ENCODE results near the gene PCDHGB4.
"Not testable (repeated sequence)": the region's sequence is repeated elsewhere in the genome, so short reads cannot be mapped to it uniquely, and the experiment has no call there.

Gene PCDHGB4

DNA sequence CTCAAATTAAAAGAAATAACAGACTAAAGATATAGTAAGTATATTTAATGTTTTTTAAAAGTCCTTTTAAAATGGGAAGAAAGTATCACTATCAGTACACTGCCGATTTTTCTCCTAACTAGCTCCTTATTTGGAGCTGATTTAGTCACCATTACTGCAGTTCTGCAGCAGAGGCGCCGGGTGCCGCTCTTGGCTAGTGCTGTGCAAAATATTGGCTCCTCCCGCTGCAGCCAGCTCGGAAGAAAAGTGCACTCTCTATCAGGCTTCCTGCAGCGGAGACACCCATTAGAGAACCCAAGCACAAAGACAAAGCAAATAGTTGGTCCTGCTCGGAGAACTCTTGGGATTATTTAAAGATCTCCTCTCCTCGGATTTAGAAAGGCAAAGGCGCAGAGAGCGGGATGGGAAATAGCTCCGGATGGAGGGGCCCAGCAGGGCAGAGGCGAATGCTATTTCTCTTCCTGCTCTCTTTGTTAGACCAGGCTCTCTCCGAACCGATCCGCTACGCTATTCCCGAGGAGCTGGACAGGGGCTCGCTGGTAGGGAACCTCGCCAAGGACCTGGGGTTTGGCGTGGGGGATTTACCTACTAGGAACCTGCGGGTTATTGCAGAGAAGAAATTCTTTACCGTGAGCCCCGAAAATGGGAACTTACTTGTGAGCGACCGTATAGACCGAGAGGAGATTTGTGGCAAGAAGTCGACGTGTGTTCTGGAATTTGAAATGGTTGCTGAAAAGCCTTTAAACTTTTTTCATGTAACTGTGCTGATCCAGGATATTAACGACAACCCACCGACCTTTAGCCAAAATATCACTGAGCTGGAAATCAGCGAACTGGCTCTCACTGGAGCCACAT is 17.3 kb upstream of the PCDHGB4 start, which contains the start of gene PCDHGB3:
TSS of gene PCDHGB3 (plus strand) at position 249 of the 855 bp plus-strand sequence. CDS start at position 402, 153 bp downstream.
- DNase-seq = peak; percentile 67

- no peak for DNase-seq
These were observed 15.7 kb upstream of the PCDHGB4 start for GRCh38 chr5:141371572-141372475.

DNA sequence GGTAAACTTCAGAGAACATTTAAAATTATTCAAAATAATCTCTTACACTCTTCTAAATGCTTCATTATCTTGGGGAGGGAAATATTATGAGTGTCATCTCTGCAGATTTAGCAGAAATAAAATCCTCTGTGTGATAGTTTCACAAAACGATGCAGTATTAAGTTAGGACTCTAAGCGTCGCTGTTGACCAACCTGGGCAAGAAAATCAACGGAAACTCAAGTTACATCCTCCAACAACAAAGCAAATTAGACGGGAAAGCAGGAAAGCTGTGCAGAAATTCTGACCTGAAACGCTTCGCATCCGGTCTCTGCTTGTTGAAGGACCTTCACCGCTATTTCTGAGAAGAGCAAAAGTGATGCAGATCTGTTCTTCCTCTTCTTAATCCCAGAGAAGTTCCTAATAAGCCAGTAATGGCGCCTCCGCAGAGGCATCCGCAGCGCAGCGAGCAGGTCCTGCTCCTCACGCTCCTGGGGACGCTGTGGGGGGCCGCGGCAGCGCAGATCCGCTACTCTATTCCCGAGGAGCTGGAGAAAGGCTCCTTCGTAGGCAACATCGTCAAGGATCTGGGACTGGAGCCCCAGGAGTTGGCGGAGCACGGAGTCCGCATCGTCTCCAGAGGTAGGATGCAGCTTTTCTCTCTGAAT is 13.7 kb upstream of the PCDHGB4 start, which contains the start of gene PCDHGA6:
TSS of gene PCDHGA6 (plus strand) at position 219 of the 645 bp plus-strand sequence. CDS start at position 412, 193 bp downstream.
- DNase-seq = no peak

GRCh38 chr5:141374627-141375026 is 12.9 kb upstream of the PCDHGB4 start:
- DNase-seq = no peak

DNA sequence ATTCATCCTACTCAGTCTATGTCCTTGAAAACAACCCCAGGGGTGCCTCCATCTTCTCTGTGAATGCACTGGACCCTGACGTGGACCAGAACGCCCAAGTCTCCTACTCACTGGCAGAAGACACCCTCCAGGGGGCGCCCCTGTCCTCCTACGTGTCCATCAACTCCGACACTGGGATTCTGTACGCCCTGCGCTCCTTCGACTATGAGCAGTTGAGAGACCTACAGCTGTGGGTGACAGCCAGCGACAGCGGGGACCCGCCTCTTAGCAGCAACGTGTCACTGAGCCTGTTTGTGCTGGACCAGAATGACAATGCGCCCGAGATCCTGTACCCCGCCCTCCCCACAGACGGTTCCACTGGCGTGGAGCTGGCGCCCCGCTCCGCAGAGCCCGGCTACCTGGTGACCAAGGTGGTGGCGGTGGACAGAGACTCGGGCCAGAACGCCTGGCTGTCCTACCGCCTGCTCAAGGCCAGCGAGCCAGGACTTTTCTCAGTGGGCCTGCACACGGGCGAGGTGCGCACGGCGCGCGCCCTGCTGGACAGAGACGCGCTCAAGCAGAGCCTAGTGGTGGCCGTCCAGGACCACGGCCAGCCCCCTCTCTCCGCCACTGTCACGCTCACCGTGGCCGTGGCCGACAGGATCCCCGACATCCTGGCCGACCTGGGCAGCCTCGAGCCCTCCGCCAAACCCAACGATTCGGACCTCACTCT is 11.9 kb upstream of the PCDHGB4 start:
- DNase-seq = not testable (repeated sequence)

GRCh38 chr5:141382469-141383294 is 4.8 kb upstream of the PCDHGB4 start, which contains the start of gene PCDHGA7:
Gene PCDHGA7, plus strand, starts transcription at chr5:141382742. Its CDS starts 158 bp downstream, at chr5:141382900.
- peak; percentile 23 for DNase-seq

GRCh38 chr5:141383345-141383744 is 4.2 kb upstream of the PCDHGB4 start:
- DNase-seq = no peak

DNA sequence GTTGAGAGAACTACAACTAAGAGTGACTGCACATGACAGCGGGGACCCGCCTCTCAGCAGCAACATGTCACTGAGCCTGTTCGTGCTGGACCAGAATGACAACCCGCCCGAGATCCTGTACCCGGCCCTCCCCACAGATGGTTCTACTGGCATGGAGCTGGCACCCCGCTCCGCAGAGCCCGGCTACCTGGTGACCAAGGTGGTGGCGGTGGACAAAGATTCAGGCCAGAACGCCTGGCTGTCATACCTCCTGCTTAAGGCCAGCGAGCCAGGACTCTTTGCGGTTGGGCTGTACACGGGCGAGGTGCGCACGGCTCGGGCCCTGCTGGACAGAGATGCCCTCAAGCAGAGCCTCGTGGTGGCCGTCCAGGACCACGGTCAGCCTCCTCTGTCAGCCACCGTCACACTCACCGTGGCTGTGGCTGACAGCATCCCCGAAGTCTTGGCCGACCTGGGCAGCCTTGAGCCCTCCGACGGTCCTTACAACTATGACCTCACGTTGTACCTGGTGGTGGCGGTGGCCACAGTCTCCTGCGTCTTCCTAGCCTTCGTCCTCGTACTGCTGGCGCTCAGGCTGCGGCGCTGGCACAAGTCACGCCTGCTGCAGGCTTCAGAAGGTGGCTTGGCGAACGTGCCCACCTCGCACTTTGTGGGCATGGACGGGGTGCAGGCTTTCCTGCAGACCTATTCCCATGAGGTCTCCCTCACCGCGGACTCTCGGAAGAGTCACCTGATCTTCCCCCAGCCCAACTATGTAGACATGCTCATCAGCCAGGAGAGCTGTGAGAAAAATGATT is 2.8 kb upstream of the PCDHGB4 start:
- DNase-seq = no peak

DNA sequence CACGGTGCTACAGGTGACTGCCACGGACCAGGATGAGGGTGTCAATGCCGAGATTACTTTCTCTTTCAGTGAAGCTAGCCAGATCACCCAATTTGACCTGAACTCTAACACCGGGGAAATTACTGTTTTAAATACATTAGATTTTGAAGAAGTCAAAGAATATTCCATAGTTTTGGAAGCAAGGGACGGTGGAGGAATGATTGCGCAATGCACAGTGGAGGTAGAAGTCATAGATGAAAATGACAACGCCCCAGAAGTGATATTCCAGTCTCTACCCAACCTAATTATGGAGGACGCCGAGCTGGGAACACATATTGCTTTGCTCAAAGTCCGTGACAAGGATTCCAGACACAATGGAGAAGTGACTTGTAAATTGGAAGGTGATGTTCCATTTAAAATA is 1.2 kb downstream of the PCDHGB4 start:
- DNase-seq = no peak

GRCh38 chr5:141389153-141390042 is 1.9 kb downstream of the PCDHGB4 start:
- no peak for DNase-seq

- DNase-seq = peak; percentile 10
These were observed 5.1 kb downstream of the PCDHGB4 start, which contains the start of gene PCDHGA8 for GRCh38 chr5:141392429-141393198. Gene PCDHGA8, plus strand, starts transcription at chr5:141392633. Its CDS starts 181 bp downstream, at chr5:141392814.

DNA sequence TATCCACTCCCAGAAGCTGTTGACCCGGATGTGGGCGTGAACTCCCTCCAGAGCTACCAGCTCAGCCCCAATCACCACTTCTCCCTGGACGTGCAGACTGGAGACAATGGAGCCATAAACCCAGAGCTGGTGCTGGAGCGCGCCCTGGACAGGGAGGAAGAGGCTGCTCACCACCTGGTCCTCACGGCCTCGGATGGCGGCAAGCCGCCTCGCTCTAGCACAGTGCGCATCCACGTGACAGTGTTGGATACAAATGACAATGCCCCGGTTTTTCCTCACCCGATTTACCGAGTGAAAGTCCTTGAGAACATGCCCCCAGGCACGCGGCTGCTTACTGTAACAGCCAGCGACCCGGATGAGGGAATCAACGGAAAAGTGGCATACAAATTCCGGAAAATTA is 5.8 kb downstream of the PCDHGB4 start:
- no peak for DNase-seq

DNA sequence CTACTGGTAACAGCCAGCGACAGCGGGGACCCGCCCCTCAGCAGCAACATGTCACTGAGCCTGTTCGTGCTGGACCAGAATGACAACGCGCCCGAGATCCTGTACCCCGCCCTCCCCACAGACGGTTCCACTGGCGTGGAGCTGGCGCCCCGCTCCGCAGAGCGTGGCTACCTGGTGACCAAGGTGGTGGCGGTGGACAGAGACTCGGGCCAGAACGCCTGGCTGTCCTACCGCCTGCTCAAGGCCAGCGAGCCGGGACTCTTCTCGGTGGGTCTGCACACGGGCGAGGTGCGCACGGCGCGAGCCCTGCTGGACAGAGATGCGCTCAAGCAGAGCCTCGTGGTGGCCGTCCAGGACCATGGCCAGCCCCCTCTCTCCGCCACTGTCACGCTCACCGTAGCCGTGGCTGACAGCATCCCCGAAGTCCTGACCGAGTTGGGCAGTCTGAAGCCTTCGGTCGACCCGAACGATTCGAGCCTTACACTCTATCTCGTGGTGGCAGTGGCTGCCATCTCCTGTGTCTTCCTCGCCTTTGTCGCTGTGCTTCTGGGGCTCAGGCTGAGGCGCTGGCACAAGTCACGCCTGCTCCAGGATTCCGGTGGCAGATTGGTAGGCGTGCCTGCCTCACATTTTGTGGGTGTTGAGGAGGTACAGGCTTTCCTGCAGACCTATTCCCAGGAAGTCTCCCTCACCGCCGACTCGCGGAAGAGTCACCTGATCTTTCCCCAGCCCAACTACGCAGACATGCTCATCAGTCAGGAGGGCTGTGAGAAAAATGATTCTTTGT is 7.1 kb downstream of the PCDHGB4 start:
- not testable (repeated sequence) for DNase-seq

- peak; percentile 70 for DNase-seq
These were observed 10.5 kb downstream of the PCDHGB4 start, which contains the start of gene PCDHGB5 for GRCh38 chr5:141397756-141398551. Gene PCDHGB5, plus strand, starts transcription at chr5:141397947. Its CDS starts 181 bp downstream, at chr5:141398128.

GRCh38 chr5:141398608-141399007 is 11.1 kb downstream of the PCDHGB4 start:
- no peak for DNase-seq

DNA sequence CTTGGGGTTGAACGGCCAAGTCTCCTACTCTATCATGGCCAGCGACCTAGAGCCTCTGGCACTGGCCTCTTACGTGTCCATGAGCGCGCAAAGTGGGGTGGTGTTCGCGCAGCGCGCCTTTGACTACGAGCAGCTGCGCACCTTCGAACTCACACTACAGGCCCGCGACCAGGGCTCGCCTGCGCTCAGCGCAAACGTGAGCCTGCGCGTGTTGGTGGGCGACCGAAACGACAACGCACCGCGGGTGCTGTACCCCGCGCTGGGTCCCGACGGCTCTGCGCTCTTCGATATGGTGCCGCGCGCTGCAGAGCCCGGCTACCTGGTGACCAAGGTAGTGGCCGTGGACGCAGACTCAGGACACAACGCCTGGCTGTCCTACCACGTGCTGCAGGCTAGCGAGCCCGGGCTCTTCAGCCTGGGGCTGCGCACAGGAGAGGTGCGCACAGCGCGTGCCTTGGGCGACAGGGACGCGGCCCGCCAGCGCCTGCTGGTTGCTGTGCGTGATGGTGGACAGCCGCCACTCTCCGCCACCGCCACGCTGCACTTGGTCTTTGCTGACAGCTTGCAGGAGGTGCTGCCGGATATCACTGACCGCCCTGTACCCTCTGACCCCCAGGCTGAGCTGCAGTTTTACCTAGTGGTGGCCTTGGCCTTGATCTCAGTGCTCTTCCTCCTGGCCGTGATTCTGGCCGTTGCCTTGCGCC is 12.2 kb downstream of the PCDHGB4 start:
- no peak for DNase-seq

Measured in hematopoietic multipotent progenitor cell treated with erythropoietin and hydrocortisone succinate and interleukin-3 and kit ligand, for 4 days (in vitro differentiated cells).